Muscle layer of duodenum (tissue), 2 donors: Measurements from ENCODE around the gene DENND1A.

Experiments used
- H3K27ac ChIP-seq: one replicate; pipeline ENCODE4 v1.7.0; 2013; ENCODE audit warnings: mild to moderate bottlenecking, low read length
- H3K27me3 ChIP-seq: one replicate; pipeline ENCODE4 v1.7.0; 2013; ENCODE audit warnings: low read depth, mild to moderate bottlenecking, control low read depth, low read length
- H3K36me3 ChIP-seq, 2 donors: one replicate each; pipeline ENCODE4 v1.7.0; 2013; ENCODE audit warnings: low read length in 2 of 2, control low read depth in 1 of 2, mild to moderate bottlenecking in 1 of 2; ENCODE audit not compliant: insufficient read depth in 2 of 2, control insufficient read depth in 1 of 2
- H3K4me1 ChIP-seq, 2 donors: one replicate each; pipeline ENCODE4 v1.7.0; 2013; ENCODE audit warnings: low read length in 2 of 2, mild to moderate bottlenecking in 2 of 2, control low read depth in 1 of 2, moderate library complexity in 1 of 2; ENCODE audit not compliant: insufficient read depth in 2 of 2, control insufficient read depth in 1 of 2
- H3K4me3 ChIP-seq, 2 donors: one replicate each; pipeline ENCODE4 v1.7.0; 2013; ENCODE audit warnings: low read length in 2 of 2, low read depth in 1 of 2, mild to moderate bottlenecking in 1 of 2
- H3K9me3 ChIP-seq, 2 donors: one replicate each; pipeline ENCODE4 v1.7.0; 2013; ENCODE audit warnings: low read length in 2 of 2, control low read depth in 1 of 2, mild to moderate bottlenecking in 1 of 2; ENCODE audit not compliant: control insufficient read depth in 1 of 2
- donor health status: healthy.

DENND1A gene

DNA sequence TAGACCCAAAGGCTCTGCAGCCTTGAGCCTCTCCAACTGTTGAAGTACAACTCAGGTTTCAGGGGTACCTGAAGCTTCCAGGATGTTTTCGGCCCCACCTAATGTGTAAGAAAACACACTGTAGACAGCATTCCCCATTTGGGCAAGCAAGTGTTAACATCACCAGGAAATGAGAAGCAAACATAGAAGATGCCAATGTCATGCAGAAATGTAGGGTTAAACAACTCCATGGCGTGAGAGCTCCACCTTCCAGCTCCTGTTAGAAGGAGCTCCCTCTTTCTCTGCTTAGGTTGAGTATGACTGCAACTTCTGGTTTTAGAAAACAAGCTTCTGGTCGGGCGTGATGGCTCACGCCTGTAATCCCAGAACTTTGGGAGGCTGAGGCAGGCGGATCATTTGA is 31.0 kb upstream of the DENND1A start:
- no peak overlapping the region for H3K4me3 ChIP-seq
- H3K4me1 ChIP-seq, result no peaks in the 10 kb centered on the region
- no peak overlapping the region for H3K27ac ChIP-seq
- no peaks in the 10 kb centered on the region for H3K9me3 ChIP-seq
- peaks cover 4% of the 10 kb centered on the region for H3K27me3 ChIP-seq
- no peaks in the 10 kb centered on the region for H3K36me3 ChIP-seq

DNA sequence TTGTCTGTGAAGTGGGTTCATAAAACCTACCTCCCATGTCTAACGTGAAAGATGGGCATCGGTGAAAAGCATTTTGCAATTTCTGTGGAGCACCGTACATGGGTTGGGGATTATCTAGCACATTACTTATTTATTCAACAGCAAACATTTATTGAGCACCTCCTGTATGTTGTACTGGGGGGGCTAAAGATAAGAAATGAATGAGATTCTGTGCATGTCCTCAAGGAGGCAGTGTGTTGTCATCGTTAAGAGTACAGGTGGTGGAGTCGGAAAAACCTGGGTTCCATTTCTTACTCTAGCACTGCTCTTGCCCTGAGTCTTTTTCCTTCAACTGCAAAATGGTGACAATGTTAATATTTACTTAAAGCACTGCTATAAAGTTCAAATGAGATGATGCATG is 30.4 kb upstream of the DENND1A start:
- peaks cover 4% of the 10 kb centered on the region for H3K27me3 ChIP-seq
- H3K9me3 ChIP-seq, result no peaks in the 10 kb centered on the region
- no peaks in the 10 kb centered on the region for H3K36me3 ChIP-seq
- H3K27ac ChIP-seq, result no peak overlapping the region
- no peaks in the 10 kb centered on the region for H3K4me1 ChIP-seq
- H3K4me3 ChIP-seq, result no peak overlapping the region

DNA sequence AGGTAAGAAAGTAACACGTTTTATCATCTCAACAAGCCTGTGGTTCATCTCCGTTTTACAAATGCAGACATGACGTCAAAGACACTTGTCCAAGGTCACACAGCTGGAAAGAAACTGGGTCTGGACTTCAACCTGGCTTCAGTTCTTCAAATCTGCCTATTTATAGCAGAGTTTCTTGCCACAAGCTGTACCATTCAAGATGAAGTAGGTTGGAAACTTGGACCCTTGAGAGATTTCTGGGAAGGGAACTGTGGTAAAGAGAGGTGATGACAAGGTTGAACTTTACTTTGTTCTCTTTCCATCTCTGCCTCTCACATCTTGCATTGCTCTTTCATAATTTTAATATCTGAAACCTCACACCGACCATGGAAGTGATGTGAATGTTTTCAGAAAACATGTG is 29.9 kb upstream of the DENND1A start:
- H3K27me3 ChIP-seq, result peaks cover 4% of the 10 kb centered on the region
- H3K9me3 ChIP-seq, result no peaks in the 10 kb centered on the region
- peaks cover 0 to 3% of the 10 kb centered on the region in 2 donors for H3K4me1 ChIP-seq
- H3K36me3 ChIP-seq, result no peaks in the 10 kb centered on the region
- no peak overlapping the region for H3K27ac ChIP-seq
- H3K4me3 ChIP-seq, result no peak overlapping the region

DNA sequence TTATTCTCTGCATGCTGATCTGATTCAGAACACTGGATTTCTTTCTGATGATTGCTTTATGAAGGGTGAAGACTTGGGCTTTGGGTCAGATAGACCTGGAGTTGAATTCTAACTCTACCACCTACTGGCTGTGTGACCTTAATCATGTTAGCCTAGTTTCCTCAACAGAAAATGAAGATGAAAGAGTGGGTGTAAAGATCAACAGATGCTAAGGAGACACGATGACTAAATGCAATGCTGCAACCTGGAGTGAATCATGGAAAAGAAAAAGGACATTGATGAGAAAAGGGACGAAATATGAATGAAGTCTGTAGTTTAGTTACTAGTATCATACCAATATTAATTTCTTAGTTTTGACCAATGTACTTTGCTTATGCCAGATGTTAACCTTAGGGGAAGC is 27.8 kb upstream of the DENND1A start:
- peaks cover 4% of the 10 kb centered on the region for H3K27me3 ChIP-seq
- H3K36me3 ChIP-seq, result no peaks in the 10 kb centered on the region
- no peak overlapping the region for H3K27ac ChIP-seq
- peaks cover 0 to 5% of the 10 kb centered on the region in 2 donors for H3K4me1 ChIP-seq
- no peak overlapping the region for H3K4me3 ChIP-seq
- H3K9me3 ChIP-seq, result no peaks in the 10 kb centered on the region

DNA sequence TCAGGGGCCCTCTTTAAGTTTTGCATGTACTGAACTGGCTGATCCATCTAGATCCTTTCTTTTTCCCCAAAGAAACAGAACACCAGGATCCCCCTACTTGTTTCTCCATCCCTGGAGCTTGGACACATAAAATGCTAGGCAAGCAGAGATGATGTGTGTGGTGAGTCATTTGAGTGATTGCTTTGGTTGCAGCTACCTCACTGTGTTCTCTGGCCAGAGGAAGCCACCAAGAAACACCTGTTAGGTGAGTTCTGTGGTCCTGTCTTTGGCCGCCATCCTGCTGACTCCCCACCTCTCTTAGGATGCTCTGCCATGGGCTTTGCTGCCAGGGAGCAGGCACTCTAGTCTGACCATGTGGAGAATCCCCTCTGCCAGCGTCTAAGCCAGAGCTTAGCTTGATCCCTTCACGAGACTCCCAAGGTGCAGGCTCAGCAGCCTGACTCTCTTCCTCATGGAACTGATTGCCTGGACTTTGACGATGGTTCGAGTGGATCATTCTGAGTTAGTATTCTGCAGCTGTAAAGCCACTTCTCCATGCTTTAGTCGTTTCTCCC is 27.3 kb upstream of the DENND1A start:
- no peaks in the 10 kb centered on the region for H3K36me3 ChIP-seq
- H3K27ac ChIP-seq, result no peak overlapping the region
- peaks cover 0 to 5% of the 10 kb centered on the region in 2 donors for H3K4me1 ChIP-seq
- H3K4me3 ChIP-seq, result no peak overlapping the region
- H3K9me3 ChIP-seq, result no peaks in the 10 kb centered on the region
- H3K27me3 ChIP-seq, result peaks cover 4% of the 10 kb centered on the region

DNA sequence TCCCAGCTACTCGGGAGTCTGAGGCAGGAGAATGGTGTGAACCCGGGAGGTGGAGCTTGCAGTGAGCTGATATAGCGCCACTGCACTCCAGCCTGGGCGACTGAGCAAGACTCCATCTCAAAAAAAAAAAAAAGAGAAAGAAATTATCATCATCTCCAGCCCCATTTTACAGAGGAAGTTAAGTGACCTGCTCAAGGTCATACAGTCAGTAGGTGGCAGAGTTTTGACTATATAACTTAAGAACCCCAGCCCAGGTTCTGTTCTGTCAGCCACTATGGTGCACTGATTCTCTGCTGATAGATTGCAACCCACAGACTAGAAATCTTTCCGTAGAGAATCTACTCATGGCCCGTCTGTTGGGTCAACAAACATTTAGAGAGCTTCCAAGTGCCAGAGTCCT is 25.7 kb upstream of the DENND1A start:
- H3K36me3 ChIP-seq, result no peaks in the 10 kb centered on the region
- H3K27ac ChIP-seq, result no peak overlapping the region
- H3K4me1 ChIP-seq, result peaks cover 0 to 5% of the 10 kb centered on the region in 2 donors
- H3K4me3 ChIP-seq, result no peak overlapping the region
- H3K9me3 ChIP-seq, result no peaks in the 10 kb centered on the region
- H3K27me3 ChIP-seq, result no peaks in the 10 kb centered on the region

DNA sequence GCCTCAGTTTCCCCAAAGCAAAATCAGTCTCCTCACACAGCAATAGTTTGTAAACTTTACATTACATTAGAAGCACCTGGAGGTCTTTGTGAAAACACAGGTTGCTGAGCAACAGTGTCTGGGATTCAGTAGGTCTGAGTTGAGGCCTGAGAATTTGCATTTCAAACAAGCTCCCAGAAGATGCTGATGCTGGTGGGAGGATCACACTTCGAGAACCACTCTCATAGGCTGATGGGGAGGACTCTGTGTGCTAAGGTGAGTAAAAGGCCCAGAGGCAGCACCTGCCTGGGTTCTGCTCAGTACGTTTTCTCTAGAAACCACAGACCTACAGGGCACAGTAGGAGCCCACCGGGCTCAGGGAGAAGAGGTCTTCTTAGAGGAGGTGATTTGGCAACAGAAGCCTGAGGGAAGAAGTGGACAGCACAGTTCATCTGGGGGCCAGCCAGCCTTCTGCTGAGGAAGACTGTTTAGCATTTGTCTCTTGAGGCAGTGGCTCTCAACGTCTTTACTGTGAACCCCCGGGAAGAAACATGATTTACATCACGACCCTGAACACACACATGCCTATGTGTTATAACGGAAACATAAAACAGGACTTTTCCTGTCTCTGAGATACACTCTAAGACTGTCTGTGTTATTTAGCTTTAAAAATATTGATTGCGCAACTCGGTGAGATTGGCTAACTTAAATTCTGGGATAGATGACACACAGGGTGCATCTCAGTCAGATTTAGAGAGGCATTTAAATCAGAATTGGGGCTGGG is 24.8 kb upstream of the DENND1A start:
- H3K36me3 ChIP-seq, result no peaks in the 10 kb centered on the region
- no peaks in the 10 kb centered on the region for H3K9me3 ChIP-seq
- no peak overlapping the region for H3K27ac ChIP-seq
- peaks cover 0 to 5% of the 10 kb centered on the region in 2 donors for H3K4me1 ChIP-seq
- no peaks in the 10 kb centered on the region for H3K27me3 ChIP-seq
- no peak overlapping the region for H3K4me3 ChIP-seq

DNA sequence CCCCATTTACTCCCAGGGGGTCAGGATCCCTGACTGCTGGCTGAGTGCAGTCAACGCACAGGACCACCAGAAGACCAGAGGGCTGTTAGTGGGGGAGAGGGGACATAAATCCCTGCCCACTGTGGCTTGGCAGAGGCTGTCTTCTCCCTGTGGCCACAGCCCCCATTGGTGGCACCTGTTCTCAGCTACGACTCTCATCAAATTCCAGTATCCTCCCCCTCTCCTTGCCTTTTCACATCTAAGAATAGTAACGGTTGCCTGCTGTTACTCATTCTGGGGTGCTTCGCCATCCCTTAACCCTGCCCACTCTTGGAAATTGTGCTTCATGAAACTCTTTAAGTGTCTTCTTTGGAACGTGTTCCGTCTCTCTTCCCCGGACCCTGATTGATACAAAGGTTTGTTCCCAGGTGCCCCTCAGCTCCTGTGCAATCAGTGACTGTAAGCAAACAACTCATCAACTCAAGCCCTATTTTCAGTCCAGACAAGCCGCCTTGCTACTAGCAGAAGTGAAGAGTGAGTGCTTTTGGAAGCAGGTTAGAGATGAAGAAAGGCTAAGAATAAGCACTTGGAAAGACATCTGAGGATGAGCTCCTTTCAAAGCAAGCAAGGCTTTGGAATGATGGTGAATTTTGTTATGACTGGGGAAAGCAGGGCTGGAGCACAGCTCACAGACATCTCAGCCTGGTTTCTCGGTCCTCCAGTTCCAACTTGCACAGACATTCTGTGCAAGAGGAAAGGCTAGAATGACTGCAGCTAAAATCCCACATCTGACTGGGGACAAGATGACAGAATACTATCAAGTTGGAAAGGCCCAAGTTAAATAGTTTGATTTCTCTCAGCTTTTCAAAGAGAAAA is 22.9 kb upstream of the DENND1A start:
- Histone ChIP-seq H3K9me3 (no peaks in the 10 kb centered on the region), H3K27me3 (no peaks in the 10 kb centered on the region), H3K36me3 (no peaks in the 10 kb centered on the region), H3K4me3 (no peak overlapping the region), H3K4me1 (peaks cover 0 to 5% of the 10 kb centered on the region in 2 donors), H3K27ac (no peak overlapping the region)

DNA sequence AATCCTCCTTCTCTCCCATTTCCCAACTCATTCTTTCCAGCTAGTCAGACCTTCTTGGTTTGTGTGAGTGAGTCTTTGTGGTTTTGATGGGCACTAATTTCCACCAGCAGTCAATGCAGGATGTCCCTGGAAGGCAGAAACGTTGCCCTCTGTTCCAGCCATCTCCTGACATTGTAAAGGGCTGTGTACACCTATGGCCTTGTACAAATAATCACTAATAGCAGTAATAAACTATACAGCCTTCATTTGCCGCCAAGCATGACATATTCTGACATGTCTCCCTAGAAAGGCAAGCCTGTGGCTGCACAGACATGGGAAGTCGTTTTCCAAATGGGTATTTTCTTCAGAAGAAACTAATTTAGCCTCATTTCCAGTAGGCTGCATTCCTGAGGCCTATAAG is 18.4 kb upstream of the DENND1A start:
- H3K4me1 ChIP-seq, result no peaks in the 10 kb centered on the region
- no peaks in the 10 kb centered on the region for H3K27me3 ChIP-seq
- no peaks in the 10 kb centered on the region for H3K36me3 ChIP-seq
- H3K9me3 ChIP-seq, result no peaks in the 10 kb centered on the region
- H3K27ac ChIP-seq, result no peak overlapping the region
- no peak overlapping the region for H3K4me3 ChIP-seq

DNA sequence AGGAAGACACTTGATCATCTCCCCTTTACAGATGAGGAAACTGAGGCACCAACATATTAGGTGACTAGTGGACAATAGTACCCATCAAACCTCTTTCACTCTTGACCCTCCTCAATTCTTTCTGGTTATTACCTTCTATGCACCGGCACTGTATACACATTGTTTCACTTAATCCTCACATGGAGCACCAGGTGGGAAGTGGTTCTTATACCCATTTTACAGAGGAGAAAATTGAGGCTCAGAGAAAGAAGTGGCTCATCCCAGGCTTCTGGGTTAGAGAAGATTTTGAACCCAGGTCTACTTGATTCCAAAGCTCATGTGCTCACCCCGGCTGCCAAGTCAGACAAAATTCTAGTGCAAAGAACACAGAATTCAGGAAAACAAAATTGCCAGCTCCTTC is 17.4 kb upstream of the DENND1A start:
- Histone ChIP-seq H3K9me3 (no peaks in the 10 kb centered on the region), H3K4me1 (no peaks in the 10 kb centered on the region), H3K27ac (no peak overlapping the region), H3K4me3 (no peak overlapping the region), H3K27me3 (no peaks in the 10 kb centered on the region), H3K36me3 (no peaks in the 10 kb centered on the region)

DNA sequence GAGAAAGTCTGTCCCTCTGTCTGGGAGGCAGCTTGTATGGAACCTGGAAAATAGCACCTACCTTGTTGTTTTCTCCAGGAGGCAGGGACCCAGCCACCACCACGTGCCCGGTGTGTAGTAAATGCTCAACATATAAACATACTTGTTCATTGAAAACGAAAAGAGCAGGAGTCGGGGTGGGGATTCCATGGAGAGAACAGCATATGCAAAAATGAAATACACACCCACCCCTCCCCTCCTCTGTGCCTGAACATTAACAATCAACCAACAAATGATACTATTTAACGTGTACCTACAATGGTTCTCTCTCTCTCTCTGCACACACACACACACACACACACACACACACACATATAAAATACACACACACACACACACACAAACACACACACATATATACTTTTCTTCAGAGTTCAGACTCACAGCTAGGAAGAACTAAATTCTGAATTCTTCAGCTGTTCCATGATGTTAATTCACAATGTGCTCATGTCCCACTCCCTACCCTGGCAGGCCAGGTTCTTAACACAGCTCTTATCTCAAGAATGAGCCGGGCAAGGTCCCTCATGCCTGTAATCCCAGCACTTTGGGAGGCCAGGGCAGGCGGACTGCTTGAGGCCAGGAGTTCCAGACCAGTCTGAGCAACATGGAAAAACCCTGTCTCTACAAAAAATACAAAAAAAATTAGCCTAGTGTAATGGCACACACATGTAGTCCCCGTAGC is 16.3 kb upstream of the DENND1A start:
- Histone ChIP-seq H3K4me1 (no peaks in the 10 kb centered on the region), H3K27ac (no peak overlapping the region), H3K9me3 (no peaks in the 10 kb centered on the region), H3K4me3 (no peak overlapping the region), H3K36me3 (no peaks in the 10 kb centered on the region), H3K27me3 (no peaks in the 10 kb centered on the region)
